Head of caudate nucleus (tissue), 42 donors: Measurements from ENCODE around the gene KLF1.
A peak's percentile ranks its signal among the peaks of the same experiment; 100 is the strongest.
"Not testable (repeated sequence)": the region's sequence is repeated elsewhere in the genome, so short reads cannot be mapped to it uniquely, and the experiment has no call there.

Source experiments
- DNase-seq, 42 donors: peaks; one replicate each; pipeline versions ENCODE4 v3.0.0 to v3.0.0-alpha.2; 2020 to 2021; ENCODE audit warnings: mixed read lengths in 7 of 42
- intact Hi-C: fragments of 100-400 bp; cut with DNase I; formaldehyde crosslinking; loops from one replicate; pipeline ENCODE4 v1.15.0; 2022

Gene KLF1

GRCh38 chr19:12872941-12873890, 13.8 kb downstream of the KLF1 start:
- DNase-seq = peak in 40 of 42 donors; percentile 26 to 87 (median 64)

GRCh38 chr19:12872255-12872654, 14.7 kb downstream of the KLF1 start:
- DNase-seq = no peak
- intact Hi-C loops = no loop called here

More at GRCh38 chr19:12872941-12873890, 13.8 kb downstream of the KLF1 start:
- intact Hi-C loops = no loop called here

GRCh38 chr19:12871681-12872080, 15.3 kb downstream of the KLF1 start:
- DNase-seq = no peak
- intact Hi-C loops = no loop called here

GRCh38 chr19:12868540-12869112, 18.4 kb downstream of the KLF1 start:
- intact Hi-C loops = no loop called here
- DNase-seq = no peak

- intact Hi-C loops = no loop called here
- peak in 17 of 42 donors; percentile 16 to 60 (median 42) for DNase-seq
These were observed 19.6 kb downstream of the KLF1 start for GRCh38 chr19:12867120-12868099.

- DNase-seq = no peak
- intact Hi-C loops = no loop called here
These were observed 20.4 kb downstream of the KLF1 start for GRCh38 chr19:12866416-12867119.

GRCh38 chr19:12865746-12866415, 21.1 kb downstream of the KLF1 start:
- DNase-seq = no peak
- intact Hi-C loops = no loop called here

- no peak for DNase-seq
- intact Hi-C loops = no loop called here
These were observed 22.0 kb downstream of the KLF1 start for GRCh38 chr19:12864721-12865715.

GRCh38 chr19:12864143-12864542, 22.9 kb downstream of the KLF1 start:
- no peak for DNase-seq
- intact Hi-C loops = no loop called here

GRCh38 chr19:12859546-12859945, 27.5 kb downstream of the KLF1 start:
- DNase-seq = no peak
- intact Hi-C loops = no loop called here

GRCh38 chr19:12858041-12858928, 28.7 kb downstream of the KLF1 start:
- intact Hi-C loops = no loop called here

GRCh38 chr19:12856653-12857052, 30.3 kb downstream of the KLF1 start:
- intact Hi-C loops = no loop called here
- no peak for DNase-seq

More at GRCh38 chr19:12858041-12858928, 28.7 kb downstream of the KLF1 start:
- no peak for DNase-seq

- peak; percentile 59 to 95 (median 87) for DNase-seq
- intact Hi-C loops = loop anchor here (5.0 kb wide), 1 partner anchor 80 kb away; no protein-coding TSS in a partner anchor
These were observed 39.6 kb downstream of the KLF1 start for GRCh38 chr19:12847159-12848139.

- not testable (repeated sequence) for DNase-seq
- intact Hi-C loops = loop anchor here (5.0 kb wide), 1 partner anchor 79 kb away; no protein-coding TSS in a partner anchor
These were observed 40.4 kb downstream of the KLF1 start for GRCh38 chr19:12846613-12847012.
